ENCODE results near the gene XRCC3. TPM values are rescaled to one million over a fixed set of nuclear protein-coding genes. Genes with fewer than 3 reads are reported as not detected.

The XRCC3 gene
- total RNA-seq, 4 donors from 2014 or later = 7.8 to 47.6 (median 23.8) TPM

- Histone ChIP-seq H3K27me3 (no peaks in the 10 kb centered on the region), H3K36me3 (peaks cover 0 to 66% (median 22%) of the 10 kb centered on the region in 4 donors), H3K9me3 (no peaks in the 10 kb centered on the region), H3K4me1 (peaks cover 0 to 5% (median 0%) of the 10 kb centered on the region in 4 donors), H3K4me3 (no peak overlapping the region), H3K27ac (no peak overlapping the region)
- 90 to 95% methylated on average over 5 to 17 of the region's 17 CpGs for WGBS, 2 donors (ENCODE audit: low coverage in 1 of 2)
- intact Hi-C loops (cut with DNase I; ENCODE audit: low total_unique reads) = no loop called here
- no peak for DNase-seq
- TF ChIP-seq EP300 (IDR thresholded peaks at IDR 0.05; ENCODE audit: low read depth) (no peak), CTCF (IDR thresholded peaks at IDR 0.05) (no peak), POLR2AphosphoS5 (IDR thresholded peaks at IDR 0.05) (no peak), POLR2A (IDR thresholded peaks at IDR 0.05) (no peak)
- in situ Hi-C loops (cut with MboI; ENCODE audit: low pct_ligation_motif_present in 1 of 4, low pct_unique_long_range_greater_than_20kb in 1 of 4, low sequenced_read_pairs in 3 of 4) = no loop called here
Measured at GRCh38 chr14:103662591-103662990, 52.7 kb downstream of the XRCC3 start.

GRCh38 chr14:103662029-103662428 lies 53.2 kb downstream of the XRCC3 start:
- Histone ChIP-seq H3K4me3 (no peak overlapping the region), H3K27me3 (no peaks in the 10 kb centered on the region), H3K9me3 (no peaks in the 10 kb centered on the region), H3K27ac (no peak overlapping the region), H3K4me1 (peaks cover 0 to 9% (median 3%) of the 10 kb centered on the region in 4 donors), H3K36me3 (peaks cover 0 to 61% (median 19%) of the 10 kb centered on the region in 4 donors)
- WGBS, 2 donors (ENCODE audit: low coverage in 1 of 2) = 71 to 90% methylated on average over 3 to 10 of the region's 10 CpGs
- in situ Hi-C loops (cut with MboI; ENCODE audit: low pct_ligation_motif_present in 1 of 4, low pct_unique_long_range_greater_than_20kb in 1 of 4, low sequenced_read_pairs in 3 of 4) (no loop called here), intact Hi-C loops (cut with DNase I; ENCODE audit: low total_unique reads) (no loop called here)
- no peak for DNase-seq
- no peak for TF ChIP-seq POLR2A (IDR thresholded peaks at IDR 0.05)
- no peak for TF ChIP-seq CTCF (IDR thresholded peaks at IDR 0.05)
- no peak for TF ChIP-seq POLR2AphosphoS5 (IDR thresholded peaks at IDR 0.05)
- TF ChIP-seq EP300 (IDR thresholded peaks at IDR 0.05; ENCODE audit: low read depth) = no peak

DNA sequence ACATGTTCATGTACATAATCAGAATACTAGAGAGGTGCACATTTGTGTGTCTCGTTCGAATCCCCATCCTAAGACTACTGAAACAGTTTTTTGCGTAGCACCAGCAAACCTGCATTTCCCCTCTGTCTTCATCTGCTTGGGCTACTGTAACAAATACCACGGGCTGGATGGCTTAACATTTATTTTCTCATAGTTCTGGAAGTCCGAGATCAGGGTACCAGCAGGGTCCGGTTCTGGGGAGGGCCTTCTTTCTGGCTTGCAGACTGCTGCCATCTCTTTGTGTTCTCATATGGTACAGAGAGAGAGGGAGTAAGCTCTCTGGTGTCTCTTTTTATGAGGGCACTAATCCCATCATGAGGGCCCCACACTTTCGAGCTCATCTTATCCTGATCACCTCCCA lies 55.6 kb downstream of the XRCC3 start:
- H3K4me3 ChIP-seq = no peak overlapping the region
- H3K27ac ChIP-seq = no peak overlapping the region
- peaks cover 0 to 23% (median 14%) of the 10 kb centered on the region in 4 donors for H3K4me1 ChIP-seq
- in situ Hi-C loops (cut with MboI; ENCODE audit: low pct_ligation_motif_present in 1 of 4, low pct_unique_long_range_greater_than_20kb in 1 of 4, low sequenced_read_pairs in 3 of 4) = no loop called here
- H3K9me3 ChIP-seq = no peaks in the 10 kb centered on the region
- H3K27me3 ChIP-seq = no peaks in the 10 kb centered on the region
- WGBS, 2 donors (ENCODE audit: low coverage in 1 of 2) = 88 to 100% methylated on average over 1 to 7 of the region's 7 CpGs
- intact Hi-C loops (cut with DNase I; ENCODE audit: low total_unique reads) = no loop called here
- H3K36me3 ChIP-seq = peaks cover 0 to 64% (median 25%) of the 10 kb centered on the region in 4 donors
- no peak for TF ChIP-seq CTCF (IDR thresholded peaks at IDR 0.05)
- TF ChIP-seq POLR2AphosphoS5 (IDR thresholded peaks at IDR 0.05) = no peak
- no peak for DNase-seq

GRCh38 chr14:103657471-103657870 lies 57.8 kb downstream of the XRCC3 start:
- in situ Hi-C loops (cut with MboI; ENCODE audit: low pct_ligation_motif_present in 1 of 4, low pct_unique_long_range_greater_than_20kb in 1 of 4, low sequenced_read_pairs in 3 of 4) = no loop called here
- no peak for TF ChIP-seq POLR2AphosphoS5 (IDR thresholded peaks at IDR 0.05)
- no peak for TF ChIP-seq CTCF (IDR thresholded peaks at IDR 0.05)
- no peak for TF ChIP-seq EP300 (IDR thresholded peaks at IDR 0.05; ENCODE audit: low read depth)
- TF ChIP-seq POLR2A (IDR thresholded peaks at IDR 0.05) = no peak
- WGBS, 2 donors (ENCODE audit: low coverage in 1 of 2) = 74 to 84% methylated on average over 13 of the region's 13 CpGs

More at GRCh38 chr14:103657471-103657870, 57.8 kb downstream of the XRCC3 start:
- intact Hi-C loops (cut with DNase I; ENCODE audit: low total_unique reads) = no loop called here
- Histone ChIP-seq H3K27ac (peak overlapping the region in 1 of 4 donors; percentile 42), H3K9me3 (no peaks in the 10 kb centered on the region), H3K4me3 (no peak overlapping the region), H3K4me1 (peaks cover 0 to 38% (median 29%) of the 10 kb centered on the region in 4 donors), H3K27me3 (no peaks in the 10 kb centered on the region), H3K36me3 (peaks cover 0 to 50% (median 26%) of the 10 kb centered on the region in 4 donors)
- DNase-seq = no peak

Data from transverse colon (tissue), 4 donors.